ENCODE results near the gene MED26. TPM values are rescaled to one million over a fixed set of nuclear protein-coding genes. Genes with fewer than 3 reads are reported as not detected.

MED26 gene
- total and polyA plus RNA-seq, 2 experiments from 2014 or later: 7.4 to 15.4 TPM

GRCh38 chr19:16603090-16603489 lies 24.9 kb downstream of the MED26 start (continued):
- no peak for TF ChIP-seq JUNB (IDR thresholded peaks at IDR 0.05; ENCODE audit: unreplicated experiment)
- TF ChIP-seq NANOG (IDR thresholded peaks at IDR 0.05; ENCODE audit: borderline replicate concordance): no peak
- no peak for TF ChIP-seq ZNF462 (CRISPR knock-in tag; IDR thresholded peaks at IDR 0.05)
- TF ChIP-seq EZH2phosphoT487 (IDR thresholded peaks at IDR 0.05; ENCODE audit: unreplicated experiment): no peak
- TF ChIP-seq STAT1 (IDR thresholded peaks at IDR 0.05; ENCODE audit: unreplicated experiment): no peak
- no peak for TF ChIP-seq CREB1 (CRISPR knock-in tag; IDR thresholded peaks at IDR 0.05; ENCODE audit: low read depth)

GRCh38 chr19:16601378-16602052 lies 26.5 kb downstream of the MED26 start:
- no peaks in the 10 kb centered on the region for H3K4me1 ChIP-seq (ENCODE audit: insufficient read depth)
- ATAC-seq: no peak
- H3K9me2 ChIP-seq (ENCODE audit: insufficient read depth): no peaks in the 10 kb centered on the region
- Mint-ChIP-seq H3K4me3 (no peak overlapping the region), H3K27ac (no peak overlapping the region), H3K9me3 (no peaks in the 10 kb centered on the region; the same call in 1 of the 3 replicates), H3K27me3 (ENCODE audit: insufficient read depth, low read depth, poor library complexity) (peaks cover 8% of the 10 kb centered on the region), H3K36me3 (ENCODE audit: low read depth) (no peaks in the 10 kb centered on the region; the same call in 2 of the 3 replicates), H3K4me1 (no peaks in the 10 kb centered on the region)
- no peak overlapping the region for H3K4me3 ChIP-seq
- DNase-seq (ENCODE audit: low spot score): no peak
- H3K27me3 ChIP-seq (ENCODE audit: insufficient read depth): no peaks in the 10 kb centered on the region
- H3K79me2 ChIP-seq (replicated peaks; ENCODE audit: insufficient read depth): peaks cover 94% of the 10 kb centered on the region
- no peak overlapping the region for H3K27ac ChIP-seq (ENCODE audit: low read depth)
- no peak overlapping the region for H3K4me2 ChIP-seq
- no peaks in the 10 kb centered on the region for H3K36me3 ChIP-seq (ENCODE audit: insufficient read depth)
- H4K20me1 ChIP-seq (replicated peaks; ENCODE audit: insufficient read depth): peaks cover 65% of the 10 kb centered on the region
- no peak overlapping the region for H2AFZ ChIP-seq
- no peaks in the 10 kb centered on the region for H3F3A ChIP-seq (replicated peaks; ENCODE audit: low read depth)
- no peak for TF ChIP-seq ZNF331 (CRISPR knock-in tag; IDR thresholded peaks at IDR 0.05; ENCODE audit: low read depth)
- TF ChIP-seq ZNF114 (CRISPR knock-in tag; IDR thresholded peaks at IDR 0.05): no peak
- TF ChIP-seq STAT1 (IDR thresholded peaks at IDR 0.05; ENCODE audit: unreplicated experiment): no peak
- TF ChIP-seq ZNF462 (CRISPR knock-in tag; IDR thresholded peaks at IDR 0.05): no peak
